ENCODE data around the gene FBF1.
"Not testable (repeated sequence)": the region's sequence is repeated elsewhere in the genome, so short reads cannot be mapped to it uniquely, and the experiment has no call there.

FBF1 gene

DNA sequence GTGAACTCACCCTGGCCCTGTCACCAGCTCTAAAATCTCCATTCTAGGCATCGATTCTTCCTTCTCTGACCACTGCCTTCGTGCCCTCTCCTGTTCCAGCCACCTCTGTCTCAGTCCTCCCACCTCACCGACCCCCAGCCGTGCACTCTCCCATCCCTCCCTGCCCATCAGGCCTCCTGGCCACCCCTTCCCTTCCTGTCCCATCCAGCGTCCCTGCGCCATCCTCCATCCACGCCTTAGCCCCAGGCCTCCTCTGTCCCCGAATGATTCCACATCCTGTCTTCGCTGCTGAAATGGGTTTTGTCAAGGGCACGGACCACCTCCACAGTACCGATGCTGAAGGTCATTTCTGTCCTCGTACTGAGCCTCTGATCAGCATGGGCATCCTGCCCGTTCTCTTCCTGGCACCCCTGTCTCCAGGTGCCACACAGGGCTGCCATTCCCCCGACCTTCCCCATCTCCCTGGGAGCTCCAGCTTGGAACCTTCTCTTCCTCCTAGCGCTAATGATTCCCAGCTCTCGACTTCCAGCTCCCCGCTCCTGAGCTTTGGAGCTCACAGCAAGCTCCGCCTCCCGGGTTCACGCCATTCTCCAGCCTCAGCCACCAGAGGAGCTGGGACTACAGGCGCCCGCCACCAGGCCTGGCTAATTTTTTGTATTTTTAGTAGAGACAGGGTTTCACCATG lies 46.7 kb downstream of the FBF1 start:
- no peak for DNase-seq

DNA sequence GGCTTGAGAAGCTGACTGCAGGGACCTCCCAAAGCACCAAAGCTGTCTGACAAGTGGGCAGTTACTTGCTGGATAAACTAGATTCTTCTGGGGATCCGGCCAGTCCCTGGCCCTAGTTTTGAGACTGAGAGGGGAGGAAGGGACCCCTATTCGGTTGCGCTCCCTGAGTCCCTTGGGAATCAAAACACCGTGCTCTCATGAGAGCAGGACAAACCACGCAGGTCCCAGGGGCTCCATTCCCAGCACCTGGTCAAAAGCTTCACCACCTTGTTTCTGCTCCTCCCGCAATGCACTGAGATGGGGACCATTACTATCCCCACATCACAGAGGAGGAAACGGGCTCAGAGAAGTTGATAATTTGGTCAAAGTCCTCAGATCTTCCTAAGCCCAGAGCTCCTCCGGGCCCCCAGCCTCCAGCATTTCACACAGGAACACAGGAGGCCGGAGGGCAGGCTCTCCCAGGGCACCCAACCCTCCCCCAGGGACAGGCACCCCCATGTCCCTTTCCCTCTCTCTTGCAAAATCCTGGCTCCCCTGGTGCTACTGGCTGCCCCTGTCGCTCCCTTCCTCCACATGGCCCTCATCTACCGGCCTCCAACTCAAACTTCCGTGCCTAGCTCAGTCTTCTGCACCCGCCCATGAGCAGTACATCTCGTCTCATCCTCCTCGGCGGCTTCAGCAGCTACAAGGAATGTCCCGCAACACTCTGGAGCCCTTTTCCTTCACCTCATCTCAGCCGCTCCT lies 47.4 kb downstream of the FBF1 start:
- no peak for DNase-seq

DNA sequence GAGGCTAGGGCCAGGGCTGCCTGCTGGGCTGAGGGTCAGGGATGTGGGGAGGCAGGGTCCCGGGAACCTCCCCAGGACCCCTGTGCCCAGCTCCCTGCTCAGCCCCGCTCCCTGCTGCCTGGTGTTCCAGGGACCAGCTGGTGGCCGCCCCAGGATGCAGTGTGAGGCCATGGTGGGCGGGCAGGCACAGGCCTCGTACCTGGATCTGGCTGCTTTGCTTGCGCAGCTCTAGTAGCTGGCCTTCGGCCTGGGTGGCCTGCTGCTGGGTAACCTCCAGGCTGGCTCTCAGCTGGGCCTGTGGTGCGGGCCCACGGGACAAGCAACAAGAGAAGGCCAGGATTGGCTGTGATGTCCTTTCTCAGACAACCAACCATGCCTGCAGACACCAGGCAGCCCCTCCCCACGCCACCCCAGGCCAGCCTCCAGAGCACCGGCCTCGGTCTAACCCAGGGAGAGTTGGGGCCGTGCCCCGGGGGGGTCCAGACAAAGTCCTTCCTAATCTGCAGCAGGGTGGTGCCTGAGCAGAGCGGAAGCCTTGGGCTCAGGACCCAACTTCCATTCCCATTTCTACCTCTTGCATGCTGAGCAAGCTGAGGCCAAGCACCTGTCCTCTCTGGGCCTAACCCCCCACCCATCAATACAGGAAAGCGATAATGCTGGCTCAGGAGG lies 48.2 kb downstream of the FBF1 start:
- no peak for DNase-seq

DNA sequence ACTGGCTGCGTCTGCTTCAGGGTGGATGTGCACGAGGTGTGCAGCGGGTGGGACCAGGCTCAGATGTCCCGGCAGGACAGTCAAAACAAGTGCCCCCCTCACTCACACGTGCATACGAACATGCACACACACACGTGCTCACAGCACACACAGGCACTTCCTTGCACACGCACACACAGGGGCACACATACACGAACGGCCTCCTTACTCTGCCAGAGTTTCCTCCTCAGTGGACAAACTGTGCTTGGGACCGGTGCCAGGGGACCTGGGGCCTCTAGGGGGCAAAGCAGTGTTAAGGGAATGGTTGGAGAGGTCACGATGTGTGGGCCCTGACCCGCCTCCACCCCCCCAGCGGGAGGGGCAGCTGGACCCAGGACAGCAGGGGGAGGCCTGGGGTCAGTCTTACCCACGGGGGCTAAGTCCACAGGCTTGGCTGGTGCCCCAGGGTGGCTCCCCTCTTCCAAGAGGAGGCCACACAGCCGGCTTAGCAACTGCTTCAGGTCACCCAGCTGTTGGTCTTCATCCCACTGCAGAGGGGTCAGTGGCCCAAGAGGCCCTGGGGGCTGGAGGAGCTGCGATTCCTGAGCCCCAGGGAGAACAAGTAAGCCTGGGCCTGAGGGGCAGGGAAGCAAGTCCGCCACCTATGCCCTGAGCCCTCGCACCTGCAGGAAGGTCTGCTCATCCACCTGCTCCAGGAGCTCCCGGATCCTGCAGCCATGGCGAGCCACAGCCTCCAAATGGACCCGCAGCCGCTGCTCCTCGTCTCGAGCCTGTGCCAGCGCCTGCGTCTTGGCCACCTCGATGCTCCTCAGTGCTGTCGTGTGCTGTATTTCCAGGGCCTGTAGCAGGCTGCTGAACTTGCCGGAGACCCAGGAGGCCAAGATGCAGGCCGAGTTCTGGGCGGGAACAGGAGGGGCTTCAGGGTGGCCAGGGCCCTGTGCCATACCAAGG lies 49.0 kb downstream of the FBF1 start:
- no peak for DNase-seq

DNA sequence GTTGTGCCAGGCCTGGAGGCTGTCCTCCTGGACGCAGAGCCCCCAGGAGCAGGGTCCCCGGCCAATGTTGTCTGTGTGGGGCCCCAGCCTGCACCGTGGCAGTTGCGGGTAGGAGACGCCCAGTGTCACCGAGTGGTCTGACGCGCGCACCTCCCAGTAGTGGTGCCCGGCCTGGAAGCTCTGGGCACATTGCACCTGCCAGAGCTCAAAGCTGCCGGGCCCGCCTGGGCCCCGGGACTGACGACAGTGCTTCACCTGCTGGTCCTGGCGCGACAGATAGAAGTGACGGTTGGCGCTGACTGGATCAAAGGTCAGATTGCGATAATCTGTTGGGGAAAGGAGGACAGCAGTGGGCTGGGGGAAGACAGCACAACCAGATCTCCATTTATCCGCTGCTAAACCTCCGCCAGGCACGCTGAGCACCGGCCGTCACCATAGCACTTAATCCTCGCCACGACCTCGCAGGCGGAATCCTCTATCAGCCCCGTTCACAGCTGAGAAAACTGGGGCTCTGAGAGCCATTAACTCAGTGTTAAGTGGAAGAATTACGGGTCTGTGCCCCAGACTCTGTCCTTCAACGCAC lies 49.7 kb downstream of the FBF1 start:
- DNase-seq, result no peak

DNA sequence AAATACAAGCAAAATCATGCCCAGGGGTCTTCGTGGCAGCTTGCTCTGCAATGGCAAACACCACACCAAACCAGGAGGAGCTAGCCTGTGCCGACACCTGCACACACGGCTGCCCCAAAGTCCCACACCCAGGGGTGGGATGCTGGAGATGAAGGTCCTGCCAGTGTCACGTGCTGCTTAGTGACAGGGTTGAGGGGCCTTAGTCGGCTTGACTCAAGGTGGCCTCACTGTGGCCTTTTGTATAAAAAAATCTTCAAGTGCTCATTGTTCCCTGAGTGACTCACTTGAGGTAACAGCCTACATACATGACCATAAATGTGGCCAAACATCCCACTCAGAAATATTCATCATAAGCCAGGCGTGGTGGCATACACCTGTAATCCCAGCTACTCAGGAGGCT lies 51.4 kb downstream of the FBF1 start:
- no peak for DNase-seq

DNA sequence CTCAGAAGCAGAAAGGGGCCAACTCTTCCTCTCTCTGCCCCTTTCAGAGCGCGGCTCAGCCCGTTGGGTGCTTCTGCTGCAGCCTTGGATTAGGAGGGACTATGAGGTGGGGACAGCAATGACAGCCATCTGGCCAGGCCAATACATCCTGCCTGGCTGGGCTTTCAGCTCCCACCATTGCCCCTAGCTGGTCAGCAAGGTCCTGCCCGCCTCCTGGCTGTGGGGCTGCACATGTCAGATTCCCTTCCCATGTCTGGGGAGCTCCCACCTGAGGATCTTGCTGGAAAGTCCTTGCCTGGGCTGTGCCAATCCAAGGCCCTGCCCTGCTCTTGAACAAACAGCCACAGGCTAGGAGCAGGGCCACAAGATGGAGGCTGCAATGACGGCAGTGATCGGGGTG lies 52.4 kb downstream of the FBF1 start:
- DNase-seq, result no peak

DNA sequence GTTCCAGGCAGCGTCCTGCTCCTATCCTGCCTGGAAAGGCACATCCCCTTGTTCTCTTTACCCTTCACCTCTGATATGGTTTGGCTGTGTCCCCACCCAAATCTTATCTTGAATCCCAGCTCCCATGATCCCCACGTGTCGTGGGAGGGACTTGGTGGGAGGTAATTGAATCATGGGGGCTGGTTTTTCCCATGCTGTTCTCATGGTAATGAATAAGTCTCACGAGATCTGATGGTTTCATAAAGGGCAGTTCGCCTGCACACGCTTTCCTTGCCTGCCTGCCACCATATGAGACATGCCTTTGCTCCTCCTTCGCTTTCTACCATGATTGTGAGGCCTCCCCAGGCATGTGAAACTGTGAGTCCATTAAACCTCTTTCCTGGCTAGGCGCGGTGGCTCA lies 55.0 kb downstream of the FBF1 start:
- DNase-seq, result not testable (repeated sequence)

DNA sequence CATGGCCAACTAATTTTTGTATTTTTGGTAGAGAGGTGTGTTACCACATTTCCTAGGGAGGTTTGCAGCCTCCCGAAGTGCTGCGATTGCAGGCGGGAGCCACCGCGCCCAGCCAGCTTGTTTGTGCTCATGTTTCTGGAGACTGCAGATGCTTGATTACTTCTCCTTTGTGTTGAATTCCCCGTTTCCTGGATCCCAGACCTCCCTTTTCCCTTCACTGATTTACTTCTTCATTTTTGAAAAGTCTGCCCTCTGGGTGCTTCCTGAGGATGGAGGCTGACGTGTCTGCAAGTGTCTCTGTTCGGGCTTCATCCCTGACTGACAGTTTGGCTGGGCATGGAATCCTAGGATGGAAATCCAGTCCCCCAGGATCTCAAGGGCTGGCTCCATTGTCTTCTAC lies 55.4 kb downstream of the FBF1 start:
- DNase-seq, result no peak

DNA sequence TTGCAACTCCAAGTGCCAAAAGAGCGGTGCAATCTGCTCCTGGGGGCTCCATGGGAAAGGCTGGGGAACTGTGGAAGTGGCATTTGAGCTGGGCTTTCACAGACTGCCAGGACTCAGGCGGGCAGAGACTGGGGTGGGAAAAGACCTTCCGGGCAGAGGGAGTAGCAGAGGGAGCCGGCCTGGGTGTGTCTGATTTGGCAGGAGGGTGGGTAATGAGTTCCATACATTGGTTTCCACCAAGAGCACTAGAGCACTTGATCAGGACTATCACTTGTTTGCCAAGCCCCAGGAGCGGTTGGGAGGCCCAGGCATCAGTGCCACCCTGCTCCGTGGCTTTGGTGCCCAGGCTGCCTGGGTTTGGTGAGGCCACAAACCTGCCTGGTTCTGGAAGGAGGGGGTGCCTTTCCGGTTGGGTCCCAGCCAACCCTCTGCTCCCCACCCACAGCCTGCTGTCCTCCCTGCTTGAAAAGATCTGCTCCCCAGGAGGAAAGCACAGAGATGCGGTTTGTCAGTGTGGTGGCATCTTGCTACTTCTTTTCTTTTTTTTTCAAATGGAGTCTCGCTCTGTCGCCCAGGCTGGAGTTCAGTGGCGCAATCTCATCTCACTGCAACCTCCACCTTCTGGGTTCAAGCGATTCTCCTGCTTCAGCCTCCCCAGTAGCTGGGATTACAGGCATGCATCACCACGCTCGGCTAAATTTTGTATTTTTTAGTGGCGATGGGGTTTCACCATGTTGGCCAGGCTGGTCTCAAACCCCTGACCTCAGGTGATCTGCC lies 59.0 kb downstream of the FBF1 start:
- no peak for DNase-seq

DNA sequence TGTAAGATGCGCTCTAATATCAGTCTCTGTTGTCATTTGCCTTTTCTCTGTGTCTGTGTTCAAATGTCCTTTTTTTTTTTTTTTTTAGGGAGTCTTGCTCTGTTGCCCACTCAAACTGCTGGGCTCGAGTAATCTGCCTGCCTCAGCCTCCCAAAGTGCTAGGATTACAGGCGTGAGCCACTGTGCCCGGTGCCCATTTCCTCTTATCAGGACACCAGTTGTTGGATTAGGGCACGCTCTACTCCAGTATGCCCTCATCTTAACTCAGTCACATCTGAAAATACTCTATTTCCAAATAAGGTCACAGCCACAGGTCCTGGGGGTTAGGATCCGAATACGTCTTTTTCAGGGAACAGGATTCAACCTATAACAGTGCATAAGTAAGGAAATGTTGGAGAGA lies 60.6 kb downstream of the FBF1 start:
- no peak for DNase-seq

DNA sequence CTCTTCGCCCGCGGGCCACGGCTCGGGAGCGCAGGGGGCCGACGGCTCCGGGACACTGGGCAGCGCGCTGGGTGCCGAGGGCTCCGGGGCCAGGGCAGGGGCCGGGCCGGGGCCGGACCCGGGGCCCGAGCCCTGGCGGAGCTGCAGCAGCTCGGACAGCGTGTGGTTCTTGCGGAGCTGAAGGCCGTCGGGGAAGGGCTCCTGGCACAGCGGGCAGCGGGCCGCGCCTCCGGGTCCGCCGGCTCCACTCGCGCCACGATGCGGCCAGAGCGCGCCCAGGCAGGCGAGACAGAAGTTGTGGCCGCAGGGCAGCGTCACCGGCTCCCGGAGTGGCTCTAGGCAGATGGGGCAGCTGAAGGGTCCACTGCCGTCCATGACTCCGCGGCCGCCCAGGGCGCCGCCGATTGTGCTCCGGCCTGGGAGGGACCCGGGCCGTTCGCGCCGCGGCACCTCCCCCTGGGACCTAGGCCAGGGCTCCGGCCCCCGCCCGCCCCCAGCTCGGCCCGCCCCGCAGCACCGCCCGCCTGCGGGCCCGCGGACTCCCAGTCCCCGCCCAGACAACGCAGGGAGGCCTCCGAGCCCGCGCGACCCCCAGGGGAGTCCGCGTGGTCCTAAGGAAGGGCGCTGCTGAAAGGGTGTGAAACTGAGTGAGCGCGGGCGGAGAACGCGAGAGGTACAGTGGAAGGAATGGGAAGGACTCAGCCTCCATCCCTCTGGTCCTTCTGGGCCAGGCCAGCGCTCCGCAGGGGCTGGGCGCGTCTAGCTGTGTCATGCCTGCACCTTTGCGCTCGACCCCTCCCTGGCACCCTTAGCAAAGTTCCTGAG lies 62.5 kb downstream of the FBF1 start, which contains the start of gene TRIM47:
Gene TRIM47, minus strand, starts transcription at position 408 of the 825 bp plus-strand sequence. Its CDS starts 33 bp downstream, at position 375.
- peak; percentile 52 for DNase-seq

DNA sequence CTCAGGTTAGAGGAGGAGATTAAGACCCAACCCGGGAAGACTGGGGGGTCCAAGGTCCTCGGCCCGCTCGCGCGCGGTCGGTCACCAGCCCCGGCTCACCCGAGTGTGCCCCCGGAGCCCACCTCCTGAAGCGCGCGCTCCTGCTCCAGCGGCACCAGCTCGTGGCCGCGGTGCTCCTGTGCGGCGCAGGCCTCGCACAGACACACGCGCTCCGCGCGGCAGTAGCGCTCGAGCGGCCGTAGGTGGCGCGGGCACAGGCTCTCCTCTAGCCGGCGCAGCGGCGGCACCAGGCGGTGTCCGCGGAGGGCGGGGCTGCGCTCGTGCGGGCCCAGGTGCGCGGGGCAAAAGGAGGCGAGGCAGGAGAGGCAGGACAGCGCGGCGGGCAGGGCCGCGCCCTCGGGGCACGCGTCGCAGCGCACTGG lies 63.1 kb downstream of the FBF1 start:
- DNase-seq, result peak; percentile 74

DNA sequence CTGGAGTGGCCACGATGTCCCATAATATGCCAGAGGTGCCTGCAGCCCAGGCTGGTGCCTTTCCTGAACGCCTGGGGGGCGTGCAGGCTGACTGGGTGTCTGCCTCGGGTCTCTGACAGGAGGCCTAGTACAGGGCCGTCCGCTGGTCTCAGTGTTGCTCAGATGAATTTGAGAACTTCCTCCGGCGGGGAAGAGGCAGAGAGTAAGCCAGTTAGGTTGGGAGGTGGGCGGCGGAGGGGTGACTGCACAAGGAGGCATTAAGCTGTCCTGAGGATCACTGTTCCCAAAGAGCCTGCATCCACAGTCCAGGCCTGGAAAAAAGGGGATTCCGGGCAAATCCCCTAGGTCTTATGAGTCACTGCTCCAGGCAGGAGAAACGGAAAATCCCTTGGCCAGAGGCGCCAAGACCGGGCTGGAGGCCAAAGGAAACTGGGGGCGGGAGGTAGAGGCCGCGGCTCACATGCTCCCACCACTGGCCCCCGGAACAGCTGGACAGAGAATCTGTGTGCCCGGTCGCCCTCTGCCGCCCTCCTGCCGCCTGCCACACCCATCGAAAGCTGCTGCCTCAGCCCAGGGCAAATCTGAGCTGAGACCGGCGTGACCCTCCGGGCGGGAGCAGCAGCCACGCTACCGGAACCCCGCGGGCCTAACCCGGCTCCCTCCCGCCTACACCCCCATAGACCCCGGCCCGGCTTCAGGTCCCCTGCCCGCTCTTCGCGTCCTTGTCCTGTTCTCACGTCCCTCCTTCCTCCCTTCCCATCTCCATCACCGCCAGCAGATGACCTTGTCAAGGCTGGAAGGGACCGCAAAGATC lies 63.7 kb downstream of the FBF1 start:
- peak; percentile 70 for DNase-seq

DNA sequence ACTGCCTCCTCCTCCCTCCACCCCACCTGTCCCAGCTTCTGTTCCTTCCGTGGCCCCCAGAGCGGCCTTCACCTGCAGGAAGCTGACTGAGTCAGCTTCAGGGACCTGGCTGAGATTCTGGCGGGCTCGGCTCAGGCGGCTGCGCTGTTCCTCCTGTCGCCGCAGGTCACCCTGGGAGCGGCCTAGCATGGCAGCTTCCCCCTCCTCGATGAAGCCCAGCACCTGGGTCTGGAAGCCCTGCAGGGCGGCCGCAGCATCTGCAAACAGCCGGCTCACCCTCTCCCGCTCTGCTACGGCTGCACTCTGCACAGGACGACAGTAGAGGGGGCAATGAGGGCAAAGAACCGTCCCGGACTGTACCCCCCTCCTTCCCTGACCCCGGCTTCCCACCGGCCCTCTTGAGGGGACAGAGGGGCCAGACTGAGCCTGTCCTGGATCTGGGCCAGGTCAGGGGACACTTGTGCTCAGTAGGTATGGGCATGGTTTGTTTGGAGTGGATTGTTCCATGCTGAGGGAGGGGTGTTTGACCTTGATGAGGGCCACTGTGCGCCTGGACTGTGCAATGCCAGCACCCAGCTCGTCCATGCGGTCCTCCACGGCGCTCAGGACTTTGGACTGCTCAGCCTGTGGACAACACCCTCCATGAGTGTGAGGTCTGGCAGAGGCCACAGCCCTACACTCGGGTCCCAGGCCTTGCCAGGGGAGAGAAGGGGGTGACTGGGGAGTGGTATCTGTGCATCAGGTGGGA lies 64.5 kb downstream of the FBF1 start:
- peak; percentile 79 for DNase-seq

DNA sequence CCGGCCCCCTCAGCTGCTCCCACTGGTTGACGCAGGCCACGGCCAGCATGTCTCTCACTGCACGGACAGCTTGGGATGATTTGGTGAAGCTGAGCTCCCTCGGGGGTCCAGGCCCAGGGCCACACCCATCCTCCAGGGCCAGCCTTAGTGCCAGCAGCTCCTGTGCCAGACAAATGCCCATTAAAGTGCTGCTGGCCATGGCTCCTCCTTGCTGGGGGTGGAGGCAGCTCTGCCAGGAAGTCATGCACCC lies 65.0 kb downstream of the FBF1 start:
- no peak for DNase-seq

DNA sequence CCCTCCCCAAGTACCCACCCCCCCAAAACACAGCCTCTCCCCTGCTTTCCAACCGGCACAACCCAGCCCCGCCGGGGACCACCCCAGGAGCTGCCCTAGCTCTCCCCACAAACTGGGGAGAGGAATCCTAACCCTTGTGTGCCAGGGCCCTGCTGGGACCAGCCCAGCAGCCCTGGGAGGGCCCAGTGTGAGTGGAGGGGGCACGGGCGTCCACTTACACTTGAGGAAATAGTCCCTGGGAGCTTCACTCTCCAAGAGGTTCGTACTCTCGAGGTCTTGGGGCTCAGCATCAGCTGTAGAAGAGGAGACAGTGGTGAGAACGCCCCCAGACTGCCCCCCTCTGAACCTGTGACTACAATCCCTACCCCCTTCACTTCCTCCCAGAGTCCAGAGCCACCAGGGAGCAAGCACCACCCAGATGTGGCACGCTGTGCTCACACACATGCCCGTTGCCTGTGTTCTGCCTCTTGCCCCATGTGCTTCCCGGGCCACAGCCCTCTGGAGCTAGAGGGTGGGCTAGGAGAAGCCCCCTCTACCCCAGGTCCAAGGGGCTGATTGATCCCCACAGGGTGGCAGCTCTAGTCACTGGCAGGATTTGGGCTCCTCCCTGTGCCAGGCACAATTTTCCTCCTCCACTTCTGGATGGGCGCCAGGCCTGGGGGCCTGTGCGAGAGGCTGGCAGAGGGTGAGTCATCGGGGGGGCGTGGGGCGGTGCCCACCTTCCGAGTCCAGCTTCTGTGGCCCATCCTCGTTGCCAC lies 65.5 kb downstream of the FBF1 start:
- no peak for DNase-seq

Measured in stimulated activated CD8-positive, alpha-beta memory T cell treated with anti-CD3 and anti-CD28 coated beads, Interleukin-4, amount 100 ng/mL, for 48 hours (primary cell).